ENCODE results near the gene PCDHAC2. TPM values are rescaled to one million over a fixed set of nuclear protein-coding genes. Genes with fewer than 3 reads are reported as not detected.

PCDHAC2 gene, protein sequence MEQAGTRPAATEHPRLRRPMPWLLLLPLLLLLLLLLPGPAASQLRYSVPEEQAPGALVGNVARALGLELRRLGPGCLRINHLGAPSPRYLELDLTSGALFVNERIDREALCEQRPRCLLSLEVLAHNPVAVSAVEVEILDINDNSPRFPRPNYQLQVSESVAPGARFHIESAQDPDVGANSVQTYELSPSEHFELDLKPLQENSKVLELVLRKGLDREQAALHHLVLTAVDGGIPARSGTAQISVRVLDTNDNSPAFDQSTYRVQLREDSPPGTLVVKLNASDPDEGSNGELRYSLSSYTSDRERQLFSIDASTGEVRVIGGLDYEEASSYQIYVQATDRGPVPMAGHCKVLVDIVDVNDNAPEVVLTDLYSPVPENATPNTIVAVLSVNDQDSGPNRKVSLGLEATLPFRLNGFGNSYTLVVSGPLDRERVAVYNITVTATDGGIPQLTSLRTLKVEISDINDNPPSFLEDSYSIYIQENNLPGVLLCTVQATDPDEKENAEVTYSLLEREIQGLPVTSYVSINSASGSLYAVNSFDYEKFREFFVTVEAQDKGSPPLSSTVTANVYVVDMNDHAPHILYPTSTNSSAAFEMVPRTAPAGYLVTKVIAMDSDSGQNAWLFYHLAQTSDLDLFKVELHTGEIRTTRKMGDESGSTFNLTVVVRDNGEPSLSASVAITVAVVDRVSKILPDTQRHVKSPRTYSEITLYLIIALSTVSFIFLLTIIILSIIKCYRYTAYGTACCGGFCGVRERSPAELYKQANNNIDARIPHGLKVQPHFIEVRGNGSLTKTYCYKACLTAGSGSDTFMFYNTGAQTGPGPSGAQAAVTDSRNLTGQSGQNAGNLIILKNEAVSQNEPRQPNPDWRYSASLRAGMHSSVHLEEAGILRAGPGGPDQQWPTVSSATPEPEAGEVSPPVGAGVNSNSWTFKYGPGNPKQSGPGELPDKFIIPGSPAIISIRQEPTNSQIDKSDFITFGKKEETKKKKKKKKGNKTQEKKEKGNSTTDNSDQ
- polyA plus RNA-seq (ENCODE audit: insufficient read length in 4 of 4): 1 to 10 TPM in 2 of 4 donors, under 1 TPM in 2; 0.62 to 1.6 (median 1.0) TPM

DNA sequence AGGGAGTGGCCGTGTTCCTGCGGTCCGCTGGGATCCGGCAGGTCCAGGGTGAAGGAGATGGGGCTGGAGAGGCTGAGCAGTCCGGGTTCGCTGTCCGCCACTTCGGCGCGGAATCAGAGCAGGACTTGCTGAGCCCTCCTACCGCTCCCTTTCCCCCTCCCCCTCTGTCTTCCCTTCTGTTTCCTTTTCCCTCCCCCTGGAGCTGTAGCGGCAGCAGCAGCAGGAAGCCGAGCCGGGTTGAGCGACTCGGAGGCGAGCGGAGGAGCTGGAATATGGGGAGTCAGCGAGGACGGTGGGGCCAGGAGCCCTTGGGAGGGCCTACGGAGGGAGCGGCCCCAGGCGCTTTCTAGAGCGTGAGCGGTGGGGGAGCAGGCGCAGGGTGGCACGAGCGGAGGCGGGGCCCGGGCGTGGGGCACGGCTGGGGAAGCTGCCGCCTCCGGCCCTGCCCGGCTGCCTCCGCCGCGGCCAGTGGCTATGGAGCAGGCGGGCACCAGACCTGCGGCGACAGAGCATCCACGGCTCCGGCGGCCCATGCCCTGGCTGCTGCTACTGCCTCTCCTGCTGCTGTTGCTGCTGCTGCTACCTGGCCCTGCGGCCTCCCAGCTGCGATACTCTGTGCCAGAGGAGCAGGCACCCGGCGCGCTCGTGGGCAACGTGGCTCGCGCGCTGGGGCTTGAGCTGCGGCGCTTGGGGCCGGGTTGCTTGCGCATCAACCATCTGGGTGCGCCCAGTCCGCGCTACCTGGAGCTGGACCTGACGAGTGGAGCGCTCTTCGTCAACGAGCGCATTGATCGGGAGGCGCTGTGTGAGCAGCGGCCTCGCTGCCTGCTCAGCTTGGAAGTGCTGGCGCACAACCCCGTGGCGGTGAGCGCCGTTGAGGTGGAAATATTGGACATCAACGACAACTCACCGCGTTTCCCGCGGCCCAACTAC lies at the start of gene PCDHAC2:
TSS of gene PCDHAC2 (plus strand) at position 184 of the 933 bp plus-strand sequence. CDS start at position 475, 291 bp downstream.
- peak in 3 of 4 donors; percentile 18 to 37 (median 35) for DNase-seq (ENCODE audit: low read depth in 4 of 4, low spot score in 3 of 4)

DNA sequence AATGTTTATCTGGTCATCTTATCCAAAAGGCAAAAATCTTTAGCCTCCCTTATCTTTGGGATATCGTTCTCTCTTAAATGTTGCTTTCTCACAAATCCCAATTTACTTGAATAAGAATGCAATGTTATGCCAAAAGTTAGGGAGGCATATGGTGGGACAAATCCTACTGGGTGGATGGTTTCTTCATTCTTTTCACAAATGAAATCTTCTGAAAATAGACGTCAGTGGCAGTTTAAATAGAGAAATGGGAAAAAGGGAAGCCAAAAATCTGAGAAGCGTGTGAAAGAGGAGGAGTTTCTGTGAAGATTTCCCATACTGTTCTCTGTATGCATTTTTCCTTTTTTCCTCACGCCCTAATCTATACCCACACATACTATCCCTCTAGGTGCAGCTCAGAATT lies 42.7 kb upstream of the PCDHAC2 start:
- DNase-seq (ENCODE audit: low read depth in 4 of 4, low spot score in 3 of 4): no peak

DNA sequence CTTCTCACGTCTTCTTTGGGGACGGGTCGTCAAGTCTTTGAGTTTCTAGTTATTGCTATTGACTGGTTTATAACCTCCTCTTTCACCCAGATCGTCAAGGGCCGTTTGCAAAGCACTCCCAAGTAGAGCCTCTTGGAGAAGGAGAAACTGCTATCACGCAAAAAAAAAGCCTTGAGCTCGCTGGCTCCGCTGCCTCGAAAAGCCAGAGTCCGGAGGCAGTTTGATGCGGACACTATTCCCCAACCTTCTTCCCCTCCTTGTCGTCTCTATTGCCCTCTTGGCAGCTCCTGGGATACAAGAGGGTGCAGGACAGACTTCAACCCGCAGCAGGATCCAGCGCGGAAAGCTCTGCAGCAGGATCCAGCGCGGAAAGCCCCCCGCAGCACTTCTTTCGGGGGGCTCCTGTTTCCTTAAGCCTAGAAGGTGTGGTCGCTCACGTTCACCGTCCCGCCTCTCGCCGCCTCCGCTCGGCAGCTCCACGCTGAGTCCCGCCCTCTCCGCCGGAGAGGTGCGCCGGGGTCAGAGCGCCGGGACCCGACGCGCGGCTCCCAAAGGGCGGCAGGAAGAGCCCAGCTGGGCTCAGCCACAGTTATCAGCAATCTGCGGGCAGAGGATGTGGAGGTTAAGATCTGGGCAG lies 40.4 kb upstream of the PCDHAC2 start, which contains the start of gene PCDHAC1:
TSS of gene PCDHAC1 (plus strand) at position 494 of the 637 bp plus-strand sequence. CDS start 594 bp downstream, outside the sequence.
- no peak for DNase-seq (ENCODE audit: low read depth in 4 of 4, low spot score in 3 of 4)

DNA sequence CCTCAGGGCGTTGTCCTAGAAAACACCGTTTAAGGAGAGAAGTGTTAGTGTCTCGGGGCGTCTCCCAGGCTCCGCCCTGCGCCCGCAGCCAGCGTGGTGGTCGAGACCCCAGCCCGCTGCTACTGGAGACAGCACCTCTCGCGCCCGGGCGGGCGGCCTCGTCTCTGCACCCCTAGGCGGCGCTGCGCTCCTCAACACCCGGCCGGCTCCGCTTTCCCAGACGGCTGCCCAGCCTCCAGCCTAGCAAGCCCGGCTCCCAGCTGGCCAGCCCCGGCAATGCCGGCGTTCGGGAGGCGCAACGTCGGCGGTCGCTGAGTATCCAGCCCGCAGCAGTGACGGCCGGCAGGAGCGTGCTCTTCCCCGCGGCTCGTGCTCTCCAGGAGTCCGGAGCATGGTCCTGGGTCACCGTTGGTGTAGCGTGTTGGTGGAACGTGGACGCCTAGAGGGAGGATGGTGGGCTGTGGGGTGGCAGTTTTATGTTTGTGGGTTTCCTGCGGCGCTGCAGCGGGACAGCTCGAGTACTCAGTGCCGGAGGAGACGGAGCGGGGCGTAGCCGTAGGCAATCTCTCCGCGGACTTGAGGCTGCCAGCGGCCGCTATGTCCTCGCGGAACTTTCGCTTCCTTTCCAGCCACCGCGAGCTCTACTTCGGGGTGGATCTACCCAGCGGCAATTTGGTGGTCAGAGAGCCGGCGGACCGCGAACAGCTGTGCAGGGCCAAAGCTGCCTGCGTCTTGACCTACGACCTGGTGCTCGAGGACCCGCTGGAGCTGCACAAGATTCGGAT lies 39.6 kb upstream of the PCDHAC2 start:
- DNase-seq (ENCODE audit: low read depth in 4 of 4, low spot score in 3 of 4): peak in 3 of 4 donors; percentile 21 to 51 (median 41)

DNA sequence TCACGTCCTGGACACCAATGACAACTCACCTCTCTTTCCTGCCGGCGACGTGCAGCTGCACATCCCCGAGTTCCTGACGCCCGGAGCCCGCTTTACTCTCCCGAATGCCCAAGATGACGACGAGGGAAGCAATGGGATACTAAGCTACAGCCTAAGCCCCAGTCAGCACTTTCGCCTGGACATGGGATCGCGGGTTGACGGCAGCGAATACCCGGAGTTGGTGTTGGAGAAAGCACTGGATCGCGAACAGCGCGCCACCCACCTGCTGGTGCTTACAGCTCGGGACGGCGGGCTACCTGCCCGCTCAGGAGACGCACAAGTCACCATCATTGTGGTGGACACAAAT lies 39.1 kb upstream of the PCDHAC2 start:
- no peak for DNase-seq (ENCODE audit: low read depth in 4 of 4, low spot score in 3 of 4)

DNA sequence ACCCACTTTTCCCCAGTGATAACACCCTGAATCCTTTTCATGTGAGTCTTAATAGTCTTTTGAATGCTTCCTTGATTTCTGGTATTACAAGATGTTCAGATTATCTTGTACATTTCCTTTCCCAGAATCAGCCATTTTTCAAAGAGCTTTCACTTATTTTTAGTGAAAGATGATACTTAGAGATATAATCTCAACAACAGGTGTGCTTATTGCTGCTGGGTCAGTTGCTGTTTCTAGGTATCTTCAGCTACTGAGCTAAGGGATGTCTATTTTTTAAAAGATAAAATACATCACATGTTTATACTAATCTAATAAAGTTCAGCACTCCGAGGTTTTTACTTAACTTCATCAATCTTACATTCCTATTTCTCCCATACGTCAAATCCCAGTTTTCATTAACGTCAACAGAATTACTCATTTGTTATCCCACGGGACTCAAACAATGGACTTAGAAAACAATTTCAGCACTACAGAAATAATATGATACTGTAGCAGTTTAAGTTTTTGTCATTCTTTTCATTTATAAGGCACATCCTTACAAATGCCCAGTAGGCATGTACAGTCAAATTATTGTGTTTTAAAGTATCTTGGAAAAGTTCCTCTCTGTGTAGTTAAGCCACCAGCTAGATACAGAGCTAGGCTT lies 31.2 kb upstream of the PCDHAC2 start:
- no peak for DNase-seq (ENCODE audit: low read depth in 4 of 4, low spot score in 3 of 4)

DNA sequence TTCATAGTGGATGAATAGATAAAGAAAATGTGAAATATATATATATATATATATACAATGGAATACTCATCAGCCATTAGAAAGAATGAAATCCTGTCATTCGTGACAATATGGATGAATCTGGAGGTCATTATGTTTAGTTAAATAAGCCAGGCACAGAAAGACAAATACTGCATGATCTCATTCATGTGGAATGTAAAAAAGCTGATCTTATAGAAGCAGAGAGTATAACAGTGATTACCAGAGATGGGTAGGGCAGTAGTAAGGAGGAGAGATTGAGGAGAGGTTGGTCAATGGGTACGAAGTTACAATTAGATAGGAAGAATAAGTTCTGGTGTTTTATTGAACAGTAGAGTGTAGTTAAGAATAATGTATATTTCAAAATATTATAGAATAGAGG lies 19.7 kb upstream of the PCDHAC2 start:
- no peak for DNase-seq (ENCODE audit: low read depth in 4 of 4, low spot score in 3 of 4)

DNA sequence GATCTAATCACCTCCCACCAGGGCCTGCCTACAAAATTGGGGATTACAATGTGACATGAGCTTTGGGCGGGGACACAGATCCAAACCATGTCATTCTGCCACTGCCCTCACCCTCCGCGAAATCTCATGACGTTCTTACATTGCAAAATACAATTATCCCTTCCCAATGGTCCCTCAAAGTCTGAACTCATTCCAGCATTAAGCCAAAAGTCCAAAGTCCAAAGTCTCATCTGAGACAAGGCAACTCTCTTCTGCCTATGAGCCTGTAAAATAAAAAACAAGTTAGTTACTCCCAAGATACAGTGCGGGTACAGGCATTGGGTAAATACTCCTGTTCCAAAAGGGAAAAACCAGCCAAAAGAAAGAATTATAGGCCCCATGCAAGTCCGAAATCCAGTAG lies 14.6 kb upstream of the PCDHAC2 start:
- no peak for DNase-seq (ENCODE audit: low read depth in 4 of 4, low spot score in 3 of 4)

DNA sequence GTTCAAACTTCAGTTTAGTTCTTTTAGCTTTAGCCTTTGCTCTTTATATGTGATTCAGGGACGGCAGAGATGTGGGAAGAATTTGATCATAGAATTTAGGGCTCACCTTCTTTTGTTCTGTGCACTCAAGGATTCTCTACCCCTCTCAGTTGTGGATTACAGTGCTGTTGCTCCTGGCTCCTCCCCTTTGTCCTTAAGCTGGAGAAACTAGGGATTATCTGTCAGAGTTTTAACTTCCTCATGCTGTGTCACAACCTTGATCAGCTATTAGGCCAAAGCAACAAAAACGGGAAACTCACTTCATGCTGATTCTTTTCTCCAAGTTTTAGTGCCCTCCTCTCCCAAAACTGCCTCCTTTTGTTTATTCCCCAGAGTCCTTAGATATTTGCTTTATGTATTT lies 13.0 kb upstream of the PCDHAC2 start:
- no peak for DNase-seq (ENCODE audit: low read depth in 4 of 4, low spot score in 3 of 4)

DNA sequence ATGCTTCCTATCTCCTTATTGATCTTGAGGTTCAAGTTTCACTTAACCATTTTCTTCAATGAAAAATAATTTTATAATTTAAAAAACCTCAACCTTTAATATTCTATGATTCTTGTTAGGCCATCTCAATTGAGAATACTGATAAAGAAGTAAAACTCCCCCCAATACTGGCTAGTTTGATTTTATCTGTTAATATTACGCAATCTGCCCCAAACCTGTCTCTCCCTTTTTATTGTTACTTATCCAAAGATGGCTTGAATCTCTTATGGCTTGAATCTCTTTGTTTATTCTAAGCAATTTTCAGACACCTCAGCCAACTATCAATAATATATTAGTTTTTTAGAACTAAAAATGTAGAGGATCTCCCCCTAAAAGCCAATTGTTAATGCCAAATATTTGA lies 4.1 kb upstream of the PCDHAC2 start:
- no peak for DNase-seq (ENCODE audit: low read depth in 4 of 4, low spot score in 3 of 4)

DNA sequence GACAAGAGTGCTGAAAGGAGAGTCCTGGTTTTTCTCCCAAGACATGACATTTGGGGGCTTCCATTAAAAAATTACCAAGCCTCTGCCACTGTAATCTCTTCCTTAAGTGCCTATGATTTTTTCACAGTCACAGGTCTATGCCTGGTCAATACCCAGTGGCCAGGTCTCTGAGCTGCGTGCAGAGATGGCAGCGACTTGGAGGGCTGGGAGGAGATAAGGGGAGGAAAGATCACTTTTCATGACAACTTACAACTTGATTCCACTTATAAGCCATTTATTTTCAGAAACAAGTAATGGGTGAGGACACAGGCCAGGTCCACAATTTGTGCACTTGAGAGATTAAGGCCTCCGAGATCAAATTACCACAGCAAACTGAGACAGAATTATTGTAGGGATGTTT lies 1.9 kb upstream of the PCDHAC2 start:
- no peak for DNase-seq (ENCODE audit: low read depth in 4 of 4, low spot score in 3 of 4)

DNA sequence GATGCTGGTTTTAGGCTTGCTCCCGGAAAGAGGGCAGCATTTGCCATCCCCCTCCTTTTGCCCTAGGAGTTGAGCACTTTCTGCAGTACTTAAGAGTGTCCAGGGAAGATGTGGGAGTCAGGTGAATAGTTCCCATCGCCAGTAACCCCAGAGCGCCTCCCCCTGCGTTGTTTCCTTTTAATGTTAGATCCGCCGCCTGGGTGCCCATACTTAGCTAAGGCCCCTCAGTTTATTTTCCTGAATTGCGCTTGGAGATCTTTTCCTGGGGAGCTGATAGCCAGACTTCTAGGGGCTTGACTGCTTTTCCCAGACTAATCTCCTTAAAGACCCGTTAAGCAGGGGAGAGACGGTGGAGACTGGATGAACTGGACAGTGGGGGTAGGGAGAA lies 377 bp upstream of the PCDHAC2 start:
- DNase-seq (ENCODE audit: low read depth in 4 of 4, low spot score in 3 of 4): no peak

DNA sequence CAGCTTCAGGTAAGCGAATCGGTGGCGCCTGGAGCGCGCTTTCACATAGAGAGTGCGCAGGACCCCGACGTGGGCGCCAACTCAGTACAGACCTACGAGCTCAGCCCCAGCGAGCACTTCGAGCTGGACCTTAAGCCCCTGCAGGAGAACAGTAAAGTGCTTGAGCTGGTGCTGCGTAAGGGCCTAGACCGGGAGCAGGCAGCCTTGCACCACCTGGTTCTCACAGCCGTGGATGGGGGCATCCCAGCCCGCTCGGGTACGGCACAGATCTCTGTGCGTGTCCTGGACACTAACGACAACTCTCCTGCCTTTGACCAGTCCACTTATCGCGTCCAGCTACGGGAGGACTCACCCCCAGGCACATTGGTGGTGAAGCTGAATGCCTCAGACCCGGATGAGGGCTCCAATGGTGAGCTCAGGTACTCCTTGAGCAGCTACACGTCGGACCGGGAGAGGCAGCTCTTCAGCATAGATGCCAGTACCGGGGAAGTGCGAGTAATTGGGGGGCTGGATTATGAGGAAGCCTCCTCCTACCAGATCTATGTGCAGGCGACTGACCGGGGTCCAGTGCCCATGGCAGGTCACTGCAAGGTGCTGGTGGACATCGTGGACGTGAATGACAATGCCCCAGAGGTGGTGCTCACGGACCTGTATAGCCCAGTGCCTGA lies 1.1 kb downstream of the PCDHAC2 start:
- no peak for DNase-seq (ENCODE audit: low read depth in 4 of 4, low spot score in 3 of 4)

DNA sequence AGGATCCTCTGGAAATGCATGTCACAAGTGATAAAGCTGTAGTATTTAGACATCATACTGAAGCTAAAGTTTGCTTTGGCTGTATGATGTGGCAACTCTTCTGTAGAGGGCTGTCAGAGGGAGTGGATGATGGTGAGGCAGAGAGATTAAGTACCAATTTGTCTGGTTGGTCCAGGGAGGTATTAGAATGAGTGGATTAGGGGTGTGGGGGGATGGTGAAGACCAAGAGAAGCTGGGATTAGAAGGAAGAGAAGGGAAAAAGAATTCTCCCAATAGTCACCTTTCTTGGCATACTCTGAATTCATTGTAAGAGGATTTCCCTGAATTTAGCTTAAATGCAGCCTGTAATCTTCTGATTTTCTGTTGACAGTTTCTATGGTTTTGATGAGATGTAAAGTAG lies 3.6 kb downstream of the PCDHAC2 start:
- no peak for DNase-seq (ENCODE audit: low read depth in 4 of 4, low spot score in 3 of 4)

DNA sequence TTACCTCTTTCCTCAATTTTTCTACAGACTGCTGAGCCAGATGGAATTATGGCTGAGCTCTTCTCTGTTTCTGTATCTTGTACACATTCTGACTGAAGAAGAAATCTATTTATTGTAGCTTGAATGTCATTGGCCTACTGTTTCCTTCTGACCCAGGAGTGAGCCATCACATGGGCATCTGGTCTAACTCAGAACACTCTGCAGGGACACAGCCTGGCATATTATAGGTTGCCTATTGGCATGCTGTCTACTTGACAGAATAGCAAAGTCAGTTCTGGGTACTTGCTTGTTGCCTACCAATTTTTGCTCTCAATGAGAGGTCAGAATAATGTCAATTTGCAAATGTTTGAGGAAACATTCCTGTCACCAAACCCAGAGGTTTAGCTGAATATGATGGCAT lies 7.3 kb downstream of the PCDHAC2 start:
- DNase-seq (ENCODE audit: low read depth in 4 of 4, low spot score in 3 of 4): no peak

DNA sequence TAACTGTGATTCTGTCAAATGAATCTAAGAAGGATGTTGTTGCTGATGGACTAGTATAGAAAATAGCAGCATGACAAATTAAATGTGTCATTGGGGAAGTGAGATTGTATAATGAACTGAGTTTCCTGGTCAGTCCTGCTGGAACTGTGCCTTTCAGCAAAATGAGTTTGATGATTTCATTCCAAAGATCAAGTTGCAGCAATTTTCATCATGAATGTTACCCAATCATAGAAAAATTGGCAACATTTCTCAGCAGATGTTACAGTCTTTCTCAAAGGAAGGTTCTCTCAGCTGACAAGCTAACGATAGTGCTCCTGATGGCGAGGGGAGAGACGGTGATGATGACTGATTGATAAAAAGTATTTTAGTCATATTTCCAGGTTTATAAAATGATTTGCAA lies 10.7 kb downstream of the PCDHAC2 start:
- no peak for DNase-seq (ENCODE audit: low read depth in 4 of 4, low spot score in 3 of 4)

DNA sequence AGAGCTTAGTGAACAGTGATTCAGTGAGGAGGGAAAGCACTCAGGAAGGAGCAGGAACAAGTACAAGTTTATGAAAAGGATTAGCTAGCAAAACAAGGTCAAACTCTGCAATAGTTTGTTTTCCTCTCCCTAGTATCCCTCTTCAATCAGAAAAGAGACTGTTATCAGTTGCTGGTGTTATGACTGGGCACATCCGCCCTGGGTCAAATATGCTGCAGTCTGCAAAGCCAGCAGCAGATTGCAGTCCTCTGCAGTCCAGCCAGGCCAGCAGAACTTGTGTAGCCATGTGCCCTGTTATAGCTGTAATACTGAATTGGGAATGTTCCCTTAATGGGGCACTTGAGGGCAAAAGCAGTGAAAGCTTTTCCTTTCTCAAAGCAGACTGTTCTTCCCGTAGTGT lies 12.0 kb downstream of the PCDHAC2 start:
- DNase-seq (ENCODE audit: low read depth in 4 of 4, low spot score in 3 of 4): no peak

DNA sequence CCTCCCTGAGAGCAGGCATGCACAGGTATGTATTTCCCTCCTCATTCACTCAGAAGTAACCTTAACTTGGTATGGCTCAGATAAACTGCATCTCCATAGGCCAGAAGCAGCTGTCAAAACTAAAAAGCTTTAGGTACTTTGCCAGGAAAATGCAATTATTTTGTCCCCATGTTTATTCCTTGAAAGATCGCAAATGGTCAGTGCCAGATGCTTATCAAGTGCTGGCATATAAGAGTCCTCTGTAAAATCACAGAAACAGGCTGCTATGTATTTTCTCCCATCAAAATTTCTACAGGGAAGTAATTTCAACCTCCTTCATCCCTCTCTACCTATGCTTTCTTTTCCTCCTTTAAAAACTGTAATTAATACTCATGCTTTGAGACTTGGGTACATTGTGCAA lies 12.7 kb downstream of the PCDHAC2 start:
- DNase-seq (ENCODE audit: low read depth in 4 of 4, low spot score in 3 of 4): no peak
